HCT116 (cell line): Measurements from ENCODE around the gene MEIOC. TPM values are rescaled to one million over a fixed set of nuclear protein-coding genes. Genes with fewer than 3 reads are reported as not detected.

Experiments
- ATAC-seq: fragments of 200-7000 bp; cut with Tn5 transposase; 2 replicates; pipeline ENCODE4 v1.9.1; 2020; ENCODE audit warnings: mild to moderate bottlenecking, moderate library complexity
- BruUV-seq: library from RNA; stranded (reverse); fragments of 400-500 nt; replicated peaks from 2 replicates; lab custom pipeline; 2021; lab: Mats Ljungman, UMichigan
- CTCF ChIA-PET: fragments of 300-600 bp; sonication (Branson Sonifier 250); formaldehyde crosslinking; loops from one replicate; lab custom pipeline; 2021; ENCODE audit warnings: antibody characterized with exemption; lab: Charles Lee
- POLR2A ChIA-PET: fragments of 300-600, 350-600 bp; sonication (Branson Sonifier 250); formaldehyde crosslinking; loops from one replicate; lab custom pipeline; 2021; ENCODE audit warnings: antibody characterized with exemption; lab: Charles Lee
- RAD21 ChIA-PET, 2 experiments: fragments of 300-600 bp; sonication (Branson Sonifier 250); formaldehyde crosslinking; loops; one replicate each; lab custom pipeline; 2023; ENCODE audit warnings: low total read pairs in 2 of 2; ENCODE audit not compliant: uncharacterized antibody in 2 of 2, unreplicated experiment in 2 of 2, low non-redundant PET in 1 of 2; lab: Charles Lee
- DNase-seq: peaks from one replicate; pipeline ENCODE4 v3.0.0-alpha.2; 2010; ENCODE audit warnings: low read depth, low spot score
- H2AFZ ChIP-seq: fragments of 200-600 bp; shearing (Covaris generic), sonication (generic); 2 replicates; pipeline ENCODE4 v1.6.1; 2017; ENCODE audit warnings: low read depth, mixed run types, mixed read lengths, antibody characterized with exemption, low read length; ENCODE audit not compliant: poor library complexity, severe bottlenecking
- H3K27ac ChIP-seq: 2 replicates; pipeline ENCODE4 v1.5.1; 2012; ENCODE audit warnings: low read depth, low read length
- H3K27me3 ChIP-seq: fragments of 200-600 bp; sonication (generic); 2 replicates; pipeline ENCODE4 v1.6.1; 2016; ENCODE audit warnings: mixed run types, low read length, mixed read lengths; ENCODE audit not compliant: insufficient read depth
- H3K36me3 ChIP-seq, 2 experiments: fragments of 200-500 bp in 1 of 2; fragments of 200-600 bp in 1 of 2; sonication (Bioruptor generic) in 1 of 2; sonication (generic) in 1 of 2; 2 replicates each; pipeline versions ENCODE4 v1.5.1 to v1.6.1; 2014 to 2016; ENCODE audit warnings: low read length in 2 of 2, inconsistent platforms in 1 of 2, mixed read lengths in 1 of 2, mixed run types in 1 of 2; ENCODE audit not compliant: insufficient read depth in 2 of 2, control insufficient read depth in 1 of 2
- H3K4me1 ChIP-seq, 2 experiments: fragments of 200-600 bp in 1 of 2; sonication (generic) in 1 of 2; 2 replicates each; pipeline versions ENCODE4 v1.5.1 to v1.6.1; 2012 to 2017; ENCODE audit warnings: low read length in 2 of 2, inconsistent platforms in 1 of 2, mild to moderate bottlenecking in 1 of 2, mixed read lengths in 1 of 2, mixed run types in 1 of 2, moderate library complexity in 1 of 2; ENCODE audit not compliant: insufficient read depth in 2 of 2, control insufficient read depth in 1 of 2
- H3K4me2 ChIP-seq: fragments of 200-600 bp; sonication (generic); 2 replicates; pipeline ENCODE4 v1.6.1; 2017; ENCODE audit warnings: mixed run types, low read length, mixed read lengths
- H3K4me3 ChIP-seq, 2 experiments: fragments of 200-600 bp in 1 of 2; sonication (generic) in 1 of 2; replicated peaks in 1 of 2; 2 replicates each; pipeline ENCODE4 v1.5.1; 2011 to 2016; ENCODE audit warnings: low read length in 2 of 2, control low read depth in 1 of 2, low read depth in 1 of 2, mild to moderate bottlenecking in 1 of 2, mixed read lengths in 1 of 2, mixed run types in 1 of 2
- H3K79me2 ChIP-seq: fragments of 200-600 bp; sonication (generic); 2 replicates; pipeline ENCODE4 v1.6.1; 2017; ENCODE audit warnings: mild to moderate bottlenecking, mixed run types, low read length, moderate library complexity, mixed read lengths; ENCODE audit not compliant: insufficient read depth
- H3K9ac ChIP-seq: fragments of 200-600 bp; sonication (generic); 2 replicates; pipeline ENCODE4 v1.6.1; 2016; ENCODE audit warnings: low read length, mixed read lengths
- H3K9me2 ChIP-seq: fragments of 200-600 bp; sonication (generic), shearing (Covaris generic); 2 replicates; pipeline ENCODE4 v1.6.1; 2017; ENCODE audit warnings: mixed run types, mild to moderate bottlenecking, moderate library complexity; ENCODE audit not compliant: insufficient read depth
- H3K9me3 ChIP-seq, 2 experiments: fragments of 200-500 bp in 1 of 2; fragments of 200-600 bp in 1 of 2; sonication (Bioruptor generic) in 1 of 2; sonication (generic) in 1 of 2; 2 replicates each; pipeline ENCODE4 v1.6.1; 2014 to 2017; ENCODE audit warnings: low read length in 2 of 2, mixed read lengths in 2 of 2, inconsistent platforms in 1 of 2, low read depth in 1 of 2, mild to moderate bottlenecking in 1 of 2, mixed run types in 1 of 2, moderate library complexity in 1 of 2; ENCODE audit not compliant: control insufficient read depth in 1 of 2, insufficient read depth in 1 of 2
- H4K20me1 ChIP-seq: fragments of 200-600 bp; sonication (generic), shearing (Covaris generic); 2 replicates; pipeline ENCODE4 v1.6.1; 2017; ENCODE audit warnings: mixed run types, mild to moderate bottlenecking, moderate library complexity; ENCODE audit not compliant: insufficient read depth
- CBX3 ChIP-seq: IDR thresholded peaks from 2 replicates; pipeline ENCODE4 v1.6.1; 2012; ENCODE audit warnings: low read depth
- CEBPB ChIP-seq: IDR thresholded peaks from 2 replicates; pipeline ENCODE4 v1.6.1; 2012; ENCODE audit warnings: low read depth
- EGR1 ChIP-seq: IDR thresholded peaks from 2 replicates; pipeline ENCODE4 v1.6.1; 2012; ENCODE audit warnings: low read depth
- ELF1 ChIP-seq: IDR thresholded peaks from 2 replicates; pipeline ENCODE4 v1.6.1; 2012; ENCODE audit warnings: low read depth, borderline replicate concordance
- EZH2phosphoT487 ChIP-seq: fragments of 200-600 bp; IDR thresholded peaks from 2 replicates; pipeline ENCODE4 v1.6.1; 2018; ENCODE audit warnings: antibody characterized with exemption, borderline replicate concordance
- FOSL1 ChIP-seq: IDR thresholded peaks from 2 replicates; pipeline ENCODE4 v1.6.1; 2012; ENCODE audit warnings: low read depth
- JUND ChIP-seq: IDR thresholded peaks from 2 replicates; pipeline ENCODE4 v1.6.1; 2012
- POLR2A ChIP-seq: IDR thresholded peaks from 2 replicates; pipeline ENCODE4 v1.7.0; 2011; ENCODE audit warnings: borderline replicate concordance; ENCODE audit not compliant: insufficient read depth, insufficient read length; ENCODE audit errors: extremely low read depth
- POLR2AphosphoS5 ChIP-seq: IDR thresholded peaks from 2 replicates; pipeline ENCODE4 v1.6.1; 2011; ENCODE audit warnings: mild to moderate bottlenecking, low read depth, low read length, moderate library complexity
- RAD21 ChIP-seq: IDR thresholded peaks from 2 replicates; pipeline ENCODE4 v1.6.1; 2012; ENCODE audit warnings: low read depth, mild to moderate bottlenecking
- SP1 ChIP-seq: IDR thresholded peaks from 2 replicates; pipeline ENCODE4 v1.6.1; 2012; ENCODE audit warnings: low read depth
- SRF ChIP-seq: IDR thresholded peaks from 2 replicates; pipeline ENCODE4 v1.6.1; 2012; ENCODE audit warnings: low read depth
- TCF7L2 ChIP-seq: IDR thresholded peaks from 2 replicates; pipeline ENCODE4 v1.7.0; 2011; ENCODE audit warnings: borderline replicate concordance, inconsistent platforms; ENCODE audit not compliant: insufficient read depth, insufficient read length; ENCODE audit errors: extremely low read depth
- YY1 ChIP-seq: IDR thresholded peaks from 2 replicates; pipeline ENCODE4 v1.6.1; 2011; ENCODE audit warnings: low read length, low read depth, moderate library complexity, mild to moderate bottlenecking; ENCODE audit not compliant: insufficient replicate concordance; ENCODE audit errors: extremely low read depth
- ZNF274 ChIP-seq: fragments of 200-500 bp; sonication (Bioruptor generic); IDR thresholded peaks from 2 replicates; pipeline ENCODE4 v1.6.1; 2014; ENCODE audit warnings: mild to moderate bottlenecking, low read depth, low read length, inconsistent platforms
- intact Hi-C: fragments of 100-400 bp; cut with micrococcal nuclease; formaldehyde crosslinking; loops from 2 replicates; pipeline ENCODE4 v1.10.0; 2022
- total RNA-seq: library from RNA; stranded (reverse); gene quantifications from one replicate; pipeline ENCODE4 v1.2.1, GENCODE V29; 2021; ENCODE audit not compliant: unreplicated experiment
- TF ChIP-seq, protein P1 (sequence below): IDR thresholded peaks from 2 replicates; pipeline ENCODE4 v1.6.1; 2011; ENCODE audit warnings: mild to moderate bottlenecking, low read length, moderate library complexity; ENCODE audit not compliant: insufficient replicate concordance; ENCODE audit errors: extremely low read depth

Gene MEIOC
- total RNA-seq, 1 experiment from 2014 or later: not detected

DNA sequence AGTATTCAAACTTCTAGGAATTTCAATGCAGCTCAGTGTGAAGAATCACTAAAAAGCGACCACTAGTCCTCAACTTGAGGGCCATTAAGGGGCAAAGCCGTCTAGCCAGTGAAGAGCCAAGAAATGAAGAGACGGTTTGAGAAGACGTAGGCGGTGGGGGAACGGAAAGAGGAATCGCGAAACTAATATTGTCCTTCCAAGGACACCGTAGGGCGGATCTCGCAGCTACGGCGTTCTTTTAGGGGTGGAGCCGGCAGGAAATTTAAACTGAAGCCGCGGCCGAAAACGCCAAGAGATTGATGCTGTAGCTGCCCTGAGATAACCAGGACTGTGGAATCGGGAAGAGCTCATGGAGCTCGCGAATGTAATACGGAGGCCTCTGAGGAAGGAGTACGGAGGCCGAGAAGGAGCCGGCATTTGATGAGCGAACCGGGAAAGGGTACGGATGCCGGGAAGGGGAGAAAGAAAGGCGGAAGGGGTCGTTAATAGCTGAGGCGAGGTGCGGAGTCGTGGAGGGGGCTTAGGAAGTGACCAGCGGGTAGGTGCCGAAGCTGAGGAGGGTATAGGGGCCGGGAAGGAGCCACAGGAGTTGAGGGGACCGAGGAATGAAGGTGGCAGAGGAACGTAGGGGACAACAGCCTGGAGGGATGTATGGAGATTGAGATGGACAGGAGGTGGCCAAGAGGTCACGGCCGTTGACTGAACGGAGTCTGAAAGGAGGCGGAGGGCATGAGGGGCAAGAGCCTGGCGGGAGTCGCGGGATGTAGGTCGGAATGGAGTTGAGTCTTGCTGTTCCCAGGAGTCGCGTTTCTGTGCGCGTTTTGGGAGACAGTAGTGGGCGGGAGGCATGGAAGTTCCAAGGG is 52.4 kb downstream of the MEIOC start, which contains the start of gene DBF4B (continued):
- TF ChIP-seq ZNF274 (no peak), YY1 (no peak), FOSL1 (no peak), RAD21 (no peak), SRF (no peak)

DNA sequence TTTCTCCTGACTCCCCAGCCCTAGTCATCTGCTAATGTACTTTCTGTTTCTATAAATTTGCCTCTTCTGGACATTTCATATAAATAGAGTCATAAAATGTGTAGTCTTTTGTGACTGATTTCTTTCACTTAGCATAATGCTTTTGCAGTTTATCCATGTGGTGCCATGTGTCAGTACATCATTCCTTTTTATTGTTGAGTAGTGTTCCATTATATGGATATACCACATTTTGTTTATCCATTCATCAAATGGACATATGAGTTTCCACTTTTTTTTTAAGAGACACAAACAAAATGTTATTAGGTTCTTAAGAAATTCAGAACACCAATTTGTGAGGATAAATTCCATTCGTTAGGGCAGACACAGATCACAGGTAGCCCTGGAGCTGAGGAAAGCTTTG is 63.2 kb downstream of the MEIOC start:
- no peaks in the 10 kb centered on the region for H3K4me1 ChIP-seq
- no TSS peak for BruUV-seq
- no peak overlapping the region for H3K27ac ChIP-seq
- peaks cover 6% of the 10 kb centered on the region; the same call in 1 of the 2 replicates for H3K79me2 ChIP-seq
- no peak overlapping the region for H3K4me2 ChIP-seq
- H3K27me3 ChIP-seq: no peaks in the 10 kb centered on the region
- no peak for TF ChIP-seq POLR2A
- DNase-seq: no peak
- ChIA-PET CTCF (no interaction called here), RAD21 (no interaction called here), POLR2A (no interaction called here)
- no peak overlapping the region for H2AFZ ChIP-seq
- H4K20me1 ChIP-seq: no peaks in the 10 kb centered on the region
- ATAC-seq: no peak
- intact Hi-C loops: no loop called here
- H3K9ac ChIP-seq: no peak overlapping the region
- H3K36me3 ChIP-seq: peaks cover 2 to 11% of the 10 kb centered on the region in 2 experiments; a peak in 2 of 4 replicates
- H3K9me3 ChIP-seq: no peaks in the 10 kb centered on the region
- H3K9me2 ChIP-seq: no peaks in the 10 kb centered on the region
- no peak overlapping the region for H3K4me3 ChIP-seq

DNA sequence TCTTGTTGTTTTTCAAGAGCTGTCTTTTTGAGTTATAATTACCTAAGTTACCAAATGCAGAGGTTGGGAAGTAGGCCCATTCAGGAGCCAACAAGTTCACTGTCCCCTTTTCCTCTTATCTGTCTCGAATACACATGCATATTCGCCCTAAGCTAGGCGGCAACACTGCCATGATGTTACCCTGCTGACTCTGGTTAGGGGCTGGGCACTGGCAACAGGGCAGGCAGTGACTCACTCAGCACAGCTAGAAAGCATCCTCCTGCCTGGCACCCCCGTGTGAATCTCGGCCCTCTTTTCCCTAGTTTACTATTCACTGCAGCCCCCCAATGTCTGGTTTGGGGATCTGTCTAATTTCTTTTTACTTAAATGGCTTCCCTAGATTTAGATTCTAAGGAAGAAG is 66.0 kb downstream of the MEIOC start:
- ChIA-PET CTCF (no interaction called here), POLR2A (no interaction called here), RAD21 (no interaction called here)
- peaks cover 4 to 11% of the 10 kb centered on the region in 2 experiments; a peak in 3 of 4 replicates for H3K36me3 ChIP-seq
- no TSS peak for BruUV-seq
- no peak for ATAC-seq
- H3K79me2 ChIP-seq: no peaks in the 10 kb centered on the region
- no peaks in the 10 kb centered on the region for H3K9me3 ChIP-seq
- H3K4me2 ChIP-seq: no peak overlapping the region
- no peaks in the 10 kb centered on the region for H3K4me1 ChIP-seq
- no peak for DNase-seq
- H3K4me3 ChIP-seq: no peak overlapping the region
- H3K27ac ChIP-seq: no peak overlapping the region
- TF ChIP-seq FOSL1 (no peak), CEBPB (no peak), YY1 (no peak), ZNF274 (no peak), EZH2phosphoT487 (no peak), POLR2AphosphoS5 (no peak), JUND (no peak), EGR1 (no peak), TCF7L2 (no peak), CBX3 (no peak), ELF1 (no peak), SP1 (no peak), RAD21 (no peak)
- TF ChIP-seq, protein P1, sequence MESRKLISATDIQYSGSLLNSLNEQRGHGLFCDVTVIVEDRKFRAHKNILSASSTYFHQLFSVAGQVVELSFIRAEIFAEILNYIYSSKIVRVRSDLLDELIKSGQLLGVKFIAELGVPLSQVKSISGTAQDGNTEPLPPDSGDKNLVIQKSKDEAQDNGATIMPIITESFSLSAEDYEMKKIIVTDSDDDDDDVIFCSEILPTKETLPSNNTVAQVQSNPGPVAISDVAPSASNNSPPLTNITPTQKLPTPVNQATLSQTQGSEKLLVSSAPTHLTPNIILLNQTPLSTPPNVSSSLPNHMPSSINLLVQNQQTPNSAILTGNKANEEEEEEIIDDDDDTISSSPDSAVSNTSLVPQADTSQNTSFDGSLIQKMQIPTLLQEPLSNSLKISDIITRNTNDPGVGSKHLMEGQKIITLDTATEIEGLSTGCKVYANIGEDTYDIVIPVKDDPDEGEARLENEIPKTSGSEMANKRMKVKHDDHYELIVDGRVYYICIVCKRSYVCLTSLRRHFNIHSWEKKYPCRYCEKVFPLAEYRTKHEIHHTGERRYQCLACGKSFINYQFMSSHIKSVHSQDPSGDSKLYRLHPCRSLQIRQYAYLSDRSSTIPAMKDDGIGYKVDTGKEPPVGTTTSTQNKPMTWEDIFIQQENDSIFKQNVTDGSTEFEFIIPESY: no peak
- intact Hi-C loops: no loop called here
- H3K27me3 ChIP-seq: no peaks in the 10 kb centered on the region
- no peak overlapping the region for H2AFZ ChIP-seq
- no peaks in the 10 kb centered on the region for H4K20me1 ChIP-seq
- no peaks in the 10 kb centered on the region for H3K9me2 ChIP-seq
- H3K9ac ChIP-seq: no peak overlapping the region
